GM21786 (cell line): ENCODE measurements around the gene ODAM.
"Not testable (repeated sequence)": the region's sequence is repeated elsewhere in the genome, so short reads cannot be mapped to it uniquely, and the experiment has no call there.

Source experiments
- ATAC-seq: cut with Tn5 transposase; IDR thresholded peaks from one replicate; pipeline ENCODE4 v1.9.1; 2021; ENCODE audit not compliant: unreplicated experiment

ODAM gene, protein sequence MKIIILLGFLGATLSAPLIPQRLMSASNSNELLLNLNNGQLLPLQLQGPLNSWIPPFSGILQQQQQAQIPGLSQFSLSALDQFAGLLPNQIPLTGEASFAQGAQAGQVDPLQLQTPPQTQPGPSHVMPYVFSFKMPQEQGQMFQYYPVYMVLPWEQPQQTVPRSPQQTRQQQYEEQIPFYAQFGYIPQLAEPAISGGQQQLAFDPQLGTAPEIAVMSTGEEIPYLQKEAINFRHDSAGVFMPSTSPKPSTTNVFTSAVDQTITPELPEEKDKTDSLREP

DNA sequence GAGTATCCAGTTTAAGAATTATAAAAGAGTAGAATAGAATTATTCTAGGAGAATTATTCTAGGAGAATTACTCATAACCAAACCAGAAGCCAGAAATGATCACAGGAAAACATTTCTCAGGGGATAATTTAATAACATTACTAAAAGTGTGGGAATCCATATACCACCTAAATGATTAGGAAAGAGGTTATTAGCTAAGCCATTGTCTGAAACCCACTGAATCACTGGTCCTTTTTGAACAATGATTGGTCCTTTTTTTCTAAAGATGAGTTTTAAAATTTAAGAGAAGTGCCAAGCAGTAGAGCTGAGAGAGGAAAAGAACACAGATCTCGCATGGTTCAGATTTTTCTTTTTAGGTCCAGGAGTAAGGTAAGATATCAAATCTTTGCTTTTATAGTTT is at the start of gene ODAM:
Gene ODAM, plus strand, starts transcription at position 301 of the 400 bp plus-strand sequence. CDS start 819 bp downstream, outside the sequence.
- no peak for ATAC-seq

DNA sequence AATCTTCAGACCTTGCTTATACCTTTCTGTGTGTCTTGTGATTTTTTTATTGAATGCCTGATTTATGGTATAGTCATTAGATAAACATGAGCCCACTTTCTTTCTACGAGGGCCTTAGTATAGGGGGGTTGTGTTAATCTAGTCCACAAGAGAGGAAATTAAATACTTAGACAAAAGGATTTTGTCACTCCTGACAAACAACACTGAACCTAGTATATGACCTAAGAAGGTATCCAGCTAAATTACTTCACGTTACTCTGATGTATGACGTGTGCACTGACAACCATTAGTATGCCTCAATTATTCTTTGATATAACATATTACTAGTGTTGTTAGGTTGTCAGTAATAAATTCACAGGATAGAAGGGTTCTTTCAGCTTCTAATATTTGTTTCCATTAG is 44.3 kb upstream of the ODAM start:
- ATAC-seq: no peak

DNA sequence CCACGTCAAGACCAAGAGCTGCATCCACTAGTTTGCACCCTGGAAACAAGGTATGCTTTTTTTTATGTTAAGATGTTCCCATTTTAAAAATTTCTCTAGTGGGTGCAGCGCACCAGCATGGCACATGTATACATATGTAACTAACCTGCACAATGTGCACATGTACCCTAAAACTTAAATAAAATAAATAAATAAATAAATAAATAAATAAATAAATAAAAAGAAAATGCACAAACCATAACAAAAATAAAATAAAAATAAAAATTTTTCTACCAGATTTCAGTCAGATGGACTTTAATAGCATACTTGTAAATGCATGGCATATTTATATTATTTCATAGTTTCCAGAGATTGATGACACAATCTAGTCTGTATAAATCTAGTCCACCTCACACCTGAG is 43.4 kb upstream of the ODAM start:
- no peak for ATAC-seq

DNA sequence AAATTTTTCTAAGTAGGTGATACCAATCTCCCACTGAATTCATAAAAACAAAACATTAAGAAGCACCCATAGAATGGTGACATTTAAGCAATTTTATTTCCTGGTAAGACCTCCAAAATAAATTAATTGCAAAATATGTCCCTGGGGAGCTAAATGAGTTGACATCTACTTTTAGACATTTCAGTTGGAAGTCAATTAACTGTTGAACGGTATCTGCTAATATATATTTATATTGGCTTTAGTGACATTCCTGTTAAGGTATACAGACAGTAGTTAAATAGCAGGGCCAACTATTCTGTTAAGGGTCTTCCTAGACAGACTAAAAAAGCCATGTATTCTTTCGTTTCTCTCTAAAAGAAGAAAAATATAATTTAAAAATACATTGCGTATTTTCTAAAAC is 41.6 kb upstream of the ODAM start, which contains the start of gene PRR27:
Gene PRR27, plus strand, starts transcription at position 301 of the 400 bp plus-strand sequence. CDS start 139 bp downstream, outside the sequence.
- no peak for ATAC-seq

DNA sequence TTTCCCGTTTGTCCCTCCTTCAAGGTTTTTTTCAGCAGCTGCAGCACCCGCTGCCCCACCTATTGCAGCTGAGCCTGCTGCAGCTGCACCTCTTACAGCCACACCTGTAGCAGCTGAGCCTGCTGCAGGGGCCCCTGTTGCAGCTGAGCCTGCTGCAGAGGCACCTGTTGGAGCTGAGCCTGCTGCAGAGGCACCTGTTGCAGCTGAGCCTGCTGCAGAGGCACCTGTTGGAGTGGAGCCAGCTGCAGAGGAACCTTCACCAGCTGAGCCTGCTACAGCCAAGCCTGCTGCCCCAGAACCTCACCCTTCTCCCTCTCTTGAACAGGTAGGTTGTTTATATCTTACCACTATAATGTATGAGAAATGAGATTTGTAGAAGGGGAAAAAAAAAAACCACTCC is 36.9 kb upstream of the ODAM start:
- ATAC-seq: no peak

DNA sequence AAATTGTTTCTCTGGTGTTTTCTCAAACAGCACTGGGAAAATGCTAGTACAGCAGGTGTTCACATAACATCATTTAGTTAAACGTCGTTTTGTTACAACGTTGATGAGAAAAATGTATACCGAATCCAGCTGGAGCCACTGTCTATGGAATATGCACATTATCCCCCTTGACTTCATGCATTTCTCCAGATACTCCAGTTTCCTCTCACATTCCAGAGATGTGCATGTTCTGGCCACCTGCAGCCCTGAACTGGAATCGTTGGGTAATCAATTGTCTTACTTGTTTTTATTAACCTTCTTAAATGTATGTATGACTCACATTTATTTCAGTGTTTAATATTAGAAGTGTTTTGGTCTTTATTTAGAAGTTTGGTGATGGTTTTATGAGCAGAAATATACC is 18.4 kb upstream of the ODAM start:
- ATAC-seq: no peak

DNA sequence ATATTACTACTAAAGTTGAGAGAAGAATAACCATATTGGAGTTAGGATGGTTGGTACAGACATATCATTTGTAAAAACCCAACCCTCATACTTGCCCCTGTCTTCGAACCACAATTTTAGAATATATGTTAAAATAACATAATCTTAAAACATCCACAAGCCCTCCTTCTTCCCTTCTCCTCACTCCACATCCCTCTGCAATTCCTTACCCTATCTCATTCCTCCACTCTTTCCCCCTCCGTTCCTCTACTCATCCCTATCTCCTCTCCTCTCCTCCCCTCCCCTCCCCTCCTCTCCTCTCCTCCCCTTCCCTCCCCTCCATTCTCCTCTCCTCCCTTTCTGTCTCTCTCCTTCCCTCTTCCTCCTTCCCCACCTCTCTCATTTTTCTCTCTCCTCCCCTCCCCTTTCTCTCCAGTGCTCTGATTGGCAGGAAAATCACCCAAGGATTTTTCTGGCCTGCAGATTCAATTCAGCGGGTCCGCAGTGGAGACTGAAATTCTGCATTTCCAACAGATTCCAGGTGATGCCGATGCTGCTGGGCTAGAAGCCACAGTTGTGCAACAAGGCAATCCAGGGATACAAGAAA is 17.4 kb upstream of the ODAM start:
- ATAC-seq: no peak

DNA sequence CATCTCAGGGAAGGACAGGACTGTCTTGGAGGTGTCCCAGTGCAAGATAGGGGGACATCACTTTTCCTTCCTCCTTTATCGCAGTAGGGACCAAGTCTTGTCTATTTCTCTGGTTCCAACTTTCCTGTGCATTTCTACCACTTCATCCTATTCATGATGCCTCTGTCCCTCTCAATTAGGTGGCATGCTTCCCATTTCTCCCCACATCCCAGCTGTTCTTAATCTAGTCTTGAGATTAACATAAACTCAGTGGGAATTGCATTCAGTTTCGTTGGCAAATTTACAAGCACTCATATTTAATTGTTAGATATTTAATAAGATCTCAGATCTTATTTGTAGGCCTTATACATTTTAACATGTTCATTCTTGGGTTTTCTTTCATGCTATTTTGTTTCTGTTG is 15.7 kb upstream of the ODAM start:
- no peak for ATAC-seq

DNA sequence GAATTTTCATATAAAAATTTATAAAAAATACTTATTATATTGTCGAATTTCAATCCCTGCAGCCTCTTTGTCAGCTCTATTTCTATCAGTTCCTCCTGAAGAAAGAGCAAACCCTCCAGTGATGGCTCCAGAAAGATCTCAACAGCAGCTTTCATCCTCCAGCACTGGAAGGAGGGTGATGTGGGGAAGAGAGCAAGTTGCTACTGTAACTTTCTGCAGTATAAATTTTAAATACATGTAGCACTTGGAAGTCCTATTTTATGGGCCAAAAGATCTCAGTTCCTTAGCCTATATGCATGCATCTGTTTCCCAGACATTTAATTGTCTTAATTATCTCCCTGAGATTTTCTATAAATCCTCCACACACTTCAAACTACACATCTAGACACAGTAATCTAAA is 13.7 kb upstream of the ODAM start:
- ATAC-seq: no peak

DNA sequence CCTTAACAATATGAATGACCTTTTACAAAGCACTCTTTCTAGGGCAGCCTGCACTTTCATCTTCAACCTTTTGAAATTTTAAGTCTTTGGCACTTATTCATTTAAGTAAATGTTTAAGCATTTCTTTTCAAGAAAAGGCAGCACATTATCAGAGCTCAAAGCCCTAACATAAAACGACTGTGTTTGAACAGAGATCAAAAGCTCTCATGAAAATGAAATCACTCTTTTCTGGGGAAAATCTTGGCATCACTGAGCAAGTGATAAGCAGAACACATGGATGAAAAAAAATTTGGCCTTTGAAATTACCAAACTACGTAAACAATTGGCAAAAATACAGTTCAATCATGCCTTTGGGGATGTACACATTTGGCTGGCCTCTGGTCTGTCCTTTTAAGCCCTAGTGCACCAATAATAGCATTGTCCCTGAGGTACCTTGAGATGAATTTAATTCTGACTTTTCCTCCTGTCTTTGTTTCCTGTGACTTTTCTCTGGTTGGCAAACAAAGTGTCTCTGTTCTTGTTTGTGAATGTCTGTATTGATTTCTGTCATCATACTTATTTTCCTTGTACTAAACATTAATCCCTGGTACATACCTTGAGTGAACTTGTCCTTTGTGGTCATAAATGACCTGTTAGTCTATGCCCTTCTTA is 12.9 kb upstream of the ODAM start:
- ATAC-seq: no peak

DNA sequence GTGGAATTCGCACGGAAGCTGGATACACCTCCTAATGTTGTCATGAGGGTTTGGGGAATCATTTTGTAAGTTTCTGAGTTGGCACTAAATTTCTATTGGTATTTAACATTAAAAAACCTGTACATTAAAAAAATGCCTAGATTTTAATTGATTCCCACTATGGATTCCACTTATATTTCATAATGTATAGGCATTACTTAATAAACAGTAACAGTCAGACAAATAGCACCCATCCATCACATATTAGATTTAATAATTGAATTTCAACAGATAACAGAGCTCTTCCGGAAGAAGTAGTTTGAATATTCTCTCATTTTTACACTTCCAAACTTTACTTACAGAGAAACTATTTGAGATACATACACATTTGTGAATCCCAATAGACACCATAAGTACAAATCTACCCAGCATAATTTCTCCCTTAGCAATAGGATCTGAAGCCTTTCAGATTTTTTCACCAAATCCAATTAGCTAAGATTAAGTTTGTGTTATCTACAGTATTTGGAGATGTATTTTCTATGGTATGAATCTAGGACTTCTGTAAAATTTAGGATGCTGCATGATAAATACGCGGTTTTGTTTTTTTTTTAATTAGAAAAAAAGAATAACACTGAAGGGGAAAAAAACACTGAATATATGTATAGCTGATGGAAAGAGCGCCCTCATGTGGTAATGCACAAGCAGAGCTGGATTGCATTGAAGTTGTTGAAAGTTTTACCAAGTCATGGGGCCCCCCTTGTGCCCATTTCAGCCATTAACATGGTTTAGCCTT is 12.2 kb upstream of the ODAM start:
- peak; percentile 90 for ATAC-seq

DNA sequence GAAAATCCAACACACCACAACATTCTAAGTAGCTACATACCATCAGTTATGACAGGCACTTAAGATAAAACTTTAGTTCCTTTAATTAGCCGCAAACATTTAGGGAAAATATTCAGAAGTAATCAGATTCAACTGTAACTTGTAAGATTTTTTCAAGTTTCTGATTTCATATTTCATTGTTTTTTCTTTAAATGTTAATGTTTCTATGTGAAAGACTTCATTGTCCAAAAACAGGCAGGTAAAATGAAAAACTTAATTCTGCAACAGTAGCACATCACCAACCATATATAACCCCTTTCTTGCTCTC is 11.6 kb upstream of the ODAM start:
- ATAC-seq: no peak

DNA sequence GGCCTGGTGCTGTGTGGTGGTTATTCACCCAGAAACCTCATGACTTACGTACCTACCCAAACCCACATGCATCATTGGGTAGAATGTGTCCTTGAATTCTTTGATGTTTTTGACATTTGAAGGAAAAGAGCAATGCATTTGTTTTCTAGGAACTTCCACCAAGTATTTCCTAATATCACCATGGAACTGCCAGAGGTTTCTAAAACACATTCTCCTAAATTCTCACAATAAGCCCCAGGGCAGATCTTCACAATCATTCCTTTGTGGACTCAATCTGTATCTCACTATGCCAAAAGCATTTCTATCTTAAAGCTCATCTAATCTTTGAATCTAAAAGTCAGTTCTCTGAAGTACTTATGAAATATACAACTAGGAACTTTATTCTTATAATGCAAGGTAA is 8.3 kb upstream of the ODAM start:
- ATAC-seq: no peak

DNA sequence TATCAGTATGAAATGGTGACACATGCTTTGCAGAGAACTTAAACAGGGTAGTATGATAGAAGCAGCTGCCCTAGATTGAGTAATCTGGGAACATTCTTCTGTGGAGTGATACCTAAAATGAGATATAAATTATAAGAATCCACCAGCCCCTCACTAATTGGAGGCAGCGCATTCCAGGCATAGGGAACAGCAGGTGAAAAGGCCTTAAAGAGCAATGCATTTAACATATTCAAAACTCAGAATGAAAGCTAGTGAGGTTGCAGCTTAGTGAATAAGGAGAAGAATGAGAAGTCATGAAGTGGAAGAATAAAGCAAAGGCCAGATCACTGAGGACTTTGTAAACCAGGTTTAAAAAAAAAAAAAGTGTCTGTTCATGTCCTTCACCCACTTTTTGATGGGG is 4.9 kb upstream of the ODAM start:
- ATAC-seq: no peak

DNA sequence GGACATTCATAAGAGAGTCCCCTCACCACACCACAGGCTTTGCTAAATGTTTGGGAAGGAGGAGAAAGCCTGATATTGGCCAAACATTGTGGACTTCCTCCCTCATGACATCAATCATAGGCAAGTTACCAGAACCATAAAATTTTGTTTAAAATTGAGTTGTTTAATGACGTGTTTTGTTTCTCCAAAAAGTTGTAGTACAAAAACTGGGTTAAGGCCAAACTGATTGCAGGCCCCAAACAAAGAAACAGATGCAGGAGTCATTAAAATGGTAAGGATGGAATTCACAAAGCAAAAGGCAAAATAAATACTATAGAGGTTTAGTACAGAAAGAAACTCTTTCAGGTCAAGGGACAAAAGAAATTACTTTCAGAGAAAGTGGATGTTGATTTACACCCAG is 3.9 kb upstream of the ODAM start:
- ATAC-seq: no peak

DNA sequence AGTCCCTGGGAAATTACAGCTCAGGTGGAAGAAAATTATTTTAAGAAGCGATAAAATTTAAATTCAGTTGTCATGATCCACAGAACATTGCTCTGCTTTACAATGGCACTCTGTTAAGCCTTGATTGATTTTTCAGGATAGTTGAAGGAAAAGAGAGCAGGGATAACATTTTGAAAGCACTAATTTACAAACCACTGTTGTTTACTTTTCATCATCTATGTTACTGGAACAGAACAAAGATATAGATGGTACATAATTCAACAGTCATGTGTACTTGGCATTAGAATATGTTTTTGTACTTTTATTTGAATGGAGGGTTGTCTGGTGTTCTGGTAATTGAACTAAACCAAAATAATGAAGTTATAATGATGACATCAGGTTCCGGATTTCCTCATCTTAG is 2.6 kb upstream of the ODAM start:
- no peak for ATAC-seq

DNA sequence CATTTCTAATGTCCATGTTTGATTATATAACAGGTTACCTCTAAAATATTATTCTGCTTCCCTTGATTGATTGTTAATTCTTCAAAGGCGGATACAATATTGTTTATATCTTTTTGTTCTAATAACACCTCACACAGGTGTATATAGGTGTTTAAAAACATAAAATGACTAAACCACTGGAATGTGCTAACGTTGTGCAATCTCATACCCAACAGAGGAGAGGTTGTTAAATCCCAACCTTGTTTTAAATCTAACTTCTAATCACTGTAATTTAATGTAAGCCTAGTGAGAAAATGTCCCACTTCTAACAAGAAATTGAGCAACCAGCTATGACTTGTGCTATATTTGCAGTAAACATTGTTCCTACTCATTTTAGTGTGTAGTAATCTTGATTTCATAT is 1.3 kb downstream of the ODAM start:
- ATAC-seq: no peak

DNA sequence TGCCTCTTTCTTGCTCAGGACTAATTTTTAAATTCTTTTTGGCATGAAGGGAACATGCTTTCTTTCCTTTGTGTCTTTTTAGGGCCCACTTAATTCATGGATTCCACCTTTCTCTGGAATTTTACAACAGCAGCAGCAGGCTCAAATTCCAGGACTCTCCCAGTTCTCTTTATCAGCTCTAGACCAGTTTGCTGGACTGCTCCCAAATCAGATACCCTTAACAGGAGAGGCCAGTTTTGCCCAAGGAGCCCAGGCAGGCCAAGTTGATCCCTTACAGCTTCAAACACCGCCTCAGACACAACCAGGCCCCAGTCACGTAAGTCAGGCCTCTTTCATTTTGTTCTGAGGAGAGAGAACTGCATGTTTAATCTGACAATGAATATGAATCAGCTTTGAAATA is 2.3 kb downstream of the ODAM start:
- no peak for ATAC-seq

DNA sequence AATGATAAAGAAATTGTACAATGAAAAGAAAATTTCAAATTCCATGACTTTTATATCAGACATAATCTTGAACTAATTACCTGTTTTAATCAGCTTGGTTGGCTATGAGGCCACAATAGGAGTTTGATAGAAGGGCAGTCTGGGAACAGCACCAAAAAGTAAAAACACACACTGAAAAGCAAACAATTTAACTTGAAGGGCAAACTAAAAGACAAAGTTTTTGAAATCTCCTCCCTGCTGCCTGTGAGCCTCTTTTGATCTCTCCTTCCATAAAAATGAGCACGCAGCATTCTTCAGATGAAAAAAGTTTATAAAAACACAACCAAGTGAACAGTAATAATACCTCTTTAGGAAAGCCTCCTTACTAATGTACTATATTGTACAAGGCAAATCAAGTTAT is 8.1 kb downstream of the ODAM start:
- ATAC-seq: no peak

DNA sequence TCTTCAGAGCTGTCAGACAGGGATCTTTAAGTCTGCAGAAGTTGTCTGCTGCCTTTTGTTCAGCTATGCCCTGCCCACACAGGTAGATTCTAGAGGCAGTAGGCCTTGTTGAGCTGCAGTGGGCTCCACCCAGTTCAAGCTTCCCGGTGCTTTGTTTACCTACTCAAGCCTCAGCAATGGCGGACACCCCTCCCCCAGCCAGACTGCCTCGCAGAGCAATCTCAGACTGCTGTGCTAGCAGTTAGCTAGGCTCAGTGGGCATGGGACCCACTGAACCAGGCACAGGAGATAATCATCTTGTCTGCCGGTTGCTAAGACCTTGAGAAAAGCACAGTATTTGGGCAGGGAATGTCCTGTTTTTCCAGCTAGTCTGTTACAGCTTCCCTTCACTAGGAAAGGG is 17.2 kb downstream of the ODAM start:
- not testable (repeated sequence) for ATAC-seq

DNA sequence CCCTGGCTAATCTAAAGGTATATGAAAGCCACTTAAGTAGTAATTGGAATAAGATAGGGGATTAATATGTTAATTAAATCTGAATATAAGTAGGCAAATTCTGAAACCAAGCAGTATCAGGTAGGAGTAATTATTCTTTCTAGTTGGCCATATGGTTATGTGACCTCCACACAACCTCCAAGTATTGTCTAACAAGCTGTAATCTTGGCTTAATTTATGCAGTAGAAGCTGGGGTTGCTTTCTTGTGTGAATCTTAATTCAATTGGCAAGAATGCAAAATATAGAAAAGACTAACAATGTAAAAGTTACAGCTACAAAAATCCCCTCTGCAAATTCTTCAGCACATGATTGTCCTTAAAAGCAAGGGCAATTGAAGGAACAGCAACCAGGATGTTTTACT is 20.6 kb downstream of the ODAM start:
- not testable (repeated sequence) for ATAC-seq

DNA sequence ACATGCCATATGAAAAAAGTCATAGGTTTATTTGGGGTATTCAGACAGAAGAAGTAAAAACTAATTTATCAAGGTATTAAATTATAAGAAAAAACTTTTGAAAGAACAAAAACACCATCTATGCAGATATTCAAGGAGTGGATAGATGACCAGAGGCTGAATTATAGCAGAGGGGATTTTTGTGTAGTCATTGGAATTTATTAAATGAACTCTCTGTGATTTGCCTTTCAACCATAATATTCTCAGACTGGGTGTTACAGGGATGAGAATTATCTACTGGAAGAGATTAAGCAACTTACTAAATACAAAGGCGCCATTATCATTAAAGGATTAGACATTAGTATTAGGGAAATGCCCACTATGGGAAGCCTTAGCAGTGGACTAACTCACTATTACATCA is 21.0 kb downstream of the ODAM start:
- ATAC-seq: not testable (repeated sequence)
